Type B pancreatic cell (in vitro differentiated cells): ENCODE measurements around the gene KIF5B. TPM values are rescaled to one million over a fixed set of nuclear protein-coding genes. Genes with fewer than 3 reads are reported as not detected.
"Not testable (repeated sequence)": the region's sequence is repeated elsewhere in the genome, so short reads cannot be mapped to it uniquely, and the experiment has no call there.

Experiments
- DNase-seq: peaks from one replicate; pipeline ENCODE4 v3.0.0; 2021; ENCODE audit warnings: mixed read lengths; ENCODE audit not compliant: unreplicated experiment; ENCODE audit errors: extremely low spot score
- H3K27ac Mint-ChIP-seq: 2 replicates; pipeline ENCODE4 v1.8.0; 2021; ENCODE audit warnings: mild to moderate bottlenecking, mixed read lengths
- H3K27me3 Mint-ChIP-seq: 2 replicates; pipeline ENCODE4 v1.8.0; 2021; ENCODE audit warnings: mixed read lengths
- H3K36me3 Mint-ChIP-seq: 2 replicates; pipeline ENCODE4 v1.8.0; 2021; ENCODE audit warnings: mixed read lengths
- H3K4me1 Mint-ChIP-seq: one replicate; pipeline ENCODE4 v1.8.0; 2021; ENCODE audit warnings: mixed read lengths; ENCODE audit not compliant: unreplicated experiment
- H3K4me3 Mint-ChIP-seq: 2 replicates; pipeline ENCODE4 v1.8.0; 2021; ENCODE audit warnings: mild to moderate bottlenecking, mixed read lengths
- H3K9me3 Mint-ChIP-seq: 2 replicates; pipeline ENCODE4 v1.8.0; 2021; ENCODE audit warnings: mixed read lengths
- CTCF ChIP-seq: fragments of 200-600 bp; sonication (generic); conservative IDR thresholded peaks from 2 replicates; pipeline ENCODE4 v1.5.0; 2021; ENCODE audit warnings: antibody characterized with exemption, mild to moderate bottlenecking
- total RNA-seq: library from RNA; stranded (reverse); gene quantifications from 2 replicates; pipeline ENCODE4 v1.2.1, GENCODE V29; 2021; ENCODE audit warnings: low replicate concordance

The KIF5B gene
- total RNA-seq, 1 donor from 2014 or later, result 88.3 TPM

- Mint-ChIP-seq H3K4me3 (no peak overlapping the region), H3K27me3 (no peaks in the 10 kb centered on the region), H3K36me3 (no peaks in the 10 kb centered on the region), H3K9me3 (no peaks in the 10 kb centered on the region), H3K4me1 (no peaks in the 10 kb centered on the region), H3K27ac (no peak overlapping the region)
- no peak for DNase-seq
- TF ChIP-seq CTCF, result no peak
Measured at GRCh38 chr10:32073659-32074058, 17.4 kb upstream of the KIF5B start.

- TF ChIP-seq CTCF, result no peak
- H3K4me1 Mint-ChIP-seq, result no peaks in the 10 kb centered on the region
- DNase-seq, result no peak
- H3K4me3 Mint-ChIP-seq, result no peak overlapping the region
- no peaks in the 10 kb centered on the region for H3K27me3 Mint-ChIP-seq
- no peak overlapping the region for H3K27ac Mint-ChIP-seq
- H3K9me3 Mint-ChIP-seq, result no peaks in the 10 kb centered on the region
- H3K36me3 Mint-ChIP-seq, result no peaks in the 10 kb centered on the region
Measured at GRCh38 chr10:32073128-32073527, 16.9 kb upstream of the KIF5B start.

- no peaks in the 10 kb centered on the region for H3K4me1 Mint-ChIP-seq
- no peak for DNase-seq
Measured at GRCh38 chr10:32072025-32072800, 16.0 kb upstream of the KIF5B start.

GRCh38 chr10:32070645-32071044, 14.4 kb upstream of the KIF5B start:
- DNase-seq, result no peak
- H3K9me3 Mint-ChIP-seq, result no peaks in the 10 kb centered on the region
- no peak overlapping the region for H3K27ac Mint-ChIP-seq
- H3K4me1 Mint-ChIP-seq, result no peaks in the 10 kb centered on the region
- H3K36me3 Mint-ChIP-seq, result no peaks in the 10 kb centered on the region
- no peak for TF ChIP-seq CTCF
- no peaks in the 10 kb centered on the region for H3K27me3 Mint-ChIP-seq
- no peak overlapping the region for H3K4me3 Mint-ChIP-seq

More at GRCh38 chr10:32072025-32072800, 16.0 kb upstream of the KIF5B start:
- Mint-ChIP-seq H3K36me3 (no peaks in the 10 kb centered on the region), H3K4me3 (no peak overlapping the region), H3K27ac (peak overlapping the region; percentile 23), H3K9me3 (no peaks in the 10 kb centered on the region), H3K27me3 (no peaks in the 10 kb centered on the region)
- no peak for TF ChIP-seq CTCF

GRCh38 chr10:32068569-32068968, 12.3 kb upstream of the KIF5B start:
- Mint-ChIP-seq H3K27me3 (no peaks in the 10 kb centered on the region), H3K27ac (no peak overlapping the region), H3K4me1 (no peaks in the 10 kb centered on the region), H3K36me3 (no peaks in the 10 kb centered on the region), H3K4me3 (no peak overlapping the region), H3K9me3 (no peaks in the 10 kb centered on the region)
- no peak for DNase-seq
- no peak for TF ChIP-seq CTCF

- H3K27me3 Mint-ChIP-seq, result not testable (repeated sequence)
Measured at GRCh38 chr10:32067931-32068330, 11.7 kb upstream of the KIF5B start.

More at GRCh38 chr10:32067931-32068330, 11.7 kb upstream of the KIF5B start:
- not testable (repeated sequence) for H3K4me1 Mint-ChIP-seq, H3K36me3 Mint-ChIP-seq, H3K9me3 Mint-ChIP-seq, H3K27ac Mint-ChIP-seq, H3K4me3 Mint-ChIP-seq, DNase-seq
